LoVo (cell line): ENCODE data around the gene CCDC174.

Experiments
- DNase-seq: peaks from one replicate; pipeline ENCODE4 v3.0.0-alpha.2; 2016; ENCODE audit warnings: low spot score

CCDC174 gene

GRCh38 chr3:14703128-14703750 is 51.7 kb downstream of the CCDC174 start:
- DNase-seq = no peak

DNA sequence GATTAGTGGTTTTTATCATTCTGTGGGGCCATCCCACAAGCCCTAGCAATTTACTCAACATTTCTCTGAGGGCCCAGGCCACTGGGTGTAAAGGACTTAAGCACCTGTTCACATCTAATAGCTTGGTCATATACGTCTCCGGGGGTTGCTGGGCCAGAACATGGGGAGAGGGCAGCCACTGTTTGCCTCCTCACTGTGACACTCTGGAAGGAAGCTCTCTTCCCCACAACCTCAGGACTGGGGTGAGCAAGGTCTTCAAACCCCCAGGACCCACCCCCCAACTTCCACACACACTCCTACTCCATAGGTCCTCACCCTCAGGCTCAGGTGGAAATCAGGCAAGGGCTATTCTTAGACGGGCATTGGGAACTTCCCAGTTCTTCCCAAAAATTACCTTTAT is 52.2 kb downstream of the CCDC174 start:
- DNase-seq = no peak

GRCh38 chr3:14706096-14706495 is 54.5 kb downstream of the CCDC174 start:
- no peak for DNase-seq

DNA sequence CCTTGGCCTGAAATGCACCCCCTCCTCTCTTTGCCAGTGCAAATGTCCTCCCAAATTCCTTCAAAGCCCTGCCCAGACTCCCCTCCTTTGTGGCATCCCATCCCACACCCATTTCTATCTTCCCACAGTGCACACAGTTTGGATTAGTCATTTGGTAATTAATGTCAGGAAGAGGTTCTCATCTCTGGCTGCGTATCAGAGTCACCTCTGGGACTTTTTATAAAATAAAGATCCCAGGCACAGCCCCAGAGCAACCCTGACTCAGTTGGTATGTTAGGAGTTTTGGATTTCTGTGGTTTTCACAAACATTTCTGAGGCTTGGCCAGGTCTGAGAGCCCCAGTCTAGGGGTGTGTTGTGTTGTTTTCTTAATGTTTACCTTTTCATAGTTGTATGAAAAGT is 65.0 kb downstream of the CCDC174 start:
- peak; percentile 34 for DNase-seq

DNA sequence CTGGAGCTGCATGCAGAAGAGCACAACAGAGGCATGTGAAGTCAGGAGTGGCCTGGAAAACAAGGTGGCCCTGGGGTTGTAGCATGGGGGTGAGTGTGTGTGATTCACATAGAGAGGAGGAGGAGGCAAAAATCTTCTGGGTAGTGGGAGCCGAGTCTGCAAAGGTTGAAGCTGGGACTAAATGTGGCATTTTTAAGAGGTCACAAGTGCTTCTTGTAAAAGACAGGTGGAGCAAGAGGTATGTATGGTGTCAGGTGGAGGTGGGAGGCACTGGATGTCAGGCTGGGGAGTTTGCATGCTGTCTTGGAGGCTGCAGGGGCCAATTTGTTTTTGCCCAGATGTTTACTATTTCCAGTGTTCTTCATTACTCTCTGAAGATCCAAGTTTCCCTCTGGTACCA is 65.7 kb downstream of the CCDC174 start:
- no peak for DNase-seq

- no peak for DNase-seq
Measured at GRCh38 chr3:14718539-14718938, 67.0 kb downstream of the CCDC174 start.

- DNase-seq = no peak
Measured at GRCh38 chr3:14719006-14719405, 67.4 kb downstream of the CCDC174 start.

DNA sequence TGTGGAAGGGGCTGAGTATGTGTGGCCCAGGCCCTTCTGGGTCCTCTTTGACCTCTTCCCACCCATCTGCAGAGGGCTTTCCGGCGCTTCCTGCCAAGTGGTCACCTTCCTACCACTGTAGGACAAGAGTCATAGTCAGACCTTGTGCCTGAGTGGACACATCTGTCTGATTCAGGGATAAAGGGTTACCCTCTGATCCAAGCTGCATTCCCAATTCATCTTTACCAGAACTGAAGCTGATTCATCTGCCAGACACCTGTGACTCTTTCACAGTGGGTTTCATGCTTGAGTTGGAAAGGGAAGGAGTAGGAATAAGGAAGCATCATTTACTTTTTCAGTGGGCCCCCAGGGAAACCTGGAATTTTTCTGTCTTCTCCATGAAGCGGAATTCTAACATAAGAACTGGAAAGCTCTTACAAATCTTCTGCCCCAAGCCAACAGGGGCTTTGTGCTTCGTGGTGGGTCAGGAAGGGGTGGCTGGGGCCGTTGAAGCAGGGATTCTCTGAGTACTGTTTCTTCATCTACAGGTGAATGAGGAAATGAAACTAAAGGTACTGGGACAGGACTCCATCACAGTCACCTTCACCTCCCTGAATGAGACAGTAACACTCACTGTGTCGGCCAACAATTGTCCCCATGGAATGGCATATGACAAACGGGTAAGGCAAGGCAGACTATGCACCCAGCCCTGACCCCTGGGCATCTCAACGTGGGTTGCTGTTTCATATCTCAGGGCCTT is 69.7 kb downstream of the CCDC174 start:
- DNase-seq = no peak
